Stomach smooth muscle (tissue), 2 donors: ENCODE data around the gene LNP1.
"Not testable (repeated sequence)": the region's sequence is repeated elsewhere in the genome, so short reads cannot be mapped to it uniquely, and the experiment has no call there.

Experiments used
- H3K27ac ChIP-seq: one replicate; pipeline ENCODE4 v1.7.0; 2013; ENCODE audit warnings: mild to moderate bottlenecking, low read length, inconsistent platforms
- H3K27me3 ChIP-seq, 2 donors: one replicate each; pipeline ENCODE4 v1.7.0; 2013; ENCODE audit warnings: low read length in 2 of 2; ENCODE audit not compliant: insufficient read depth in 2 of 2, control insufficient read depth in 1 of 2
- H3K36me3 ChIP-seq, 2 donors: one replicate each; pipeline ENCODE4 v1.7.0; 2013; ENCODE audit warnings: low read length in 2 of 2; ENCODE audit not compliant: control insufficient read depth in 2 of 2, insufficient read depth in 2 of 2
- H3K4me1 ChIP-seq: one replicate; pipeline ENCODE4 v1.7.0; 2013; ENCODE audit warnings: low read length; ENCODE audit not compliant: control insufficient read depth, insufficient read depth
- H3K4me3 ChIP-seq, 2 donors: one replicate each; pipeline ENCODE4 v1.7.0; 2013; ENCODE audit warnings: low read length in 2 of 2
- H3K9ac ChIP-seq, 2 donors: one replicate each; pipeline ENCODE4 v1.7.0; 2013; ENCODE audit warnings: low read length in 2 of 2, mild to moderate bottlenecking in 1 of 2
- H3K9me3 ChIP-seq, 2 donors: one replicate each; pipeline ENCODE4 v1.7.0; 2013; ENCODE audit warnings: low read length in 2 of 2; ENCODE audit not compliant: control insufficient read depth in 2 of 2
- donor health status: healthy.
- donor health status: Pancreatic carcinoma.

LNP1 gene

GRCh38 chr3:100436951-100437350, 35.6 kb downstream of the LNP1 start:
- H3K27ac ChIP-seq = no peak overlapping the region
- H3K9me3 ChIP-seq = no peaks in the 10 kb centered on the region
- H3K36me3 ChIP-seq = no peaks in the 10 kb centered on the region
- H3K4me1 ChIP-seq = no peaks in the 10 kb centered on the region
- H3K4me3 ChIP-seq = no peak overlapping the region
- H3K9ac ChIP-seq = no peak overlapping the region
- no peaks in the 10 kb centered on the region for H3K27me3 ChIP-seq

- H3K9me3 ChIP-seq = no peaks in the 10 kb centered on the region
- H3K4me1 ChIP-seq = no peaks in the 10 kb centered on the region
- no peaks in the 10 kb centered on the region for H3K36me3 ChIP-seq
- H3K4me3 ChIP-seq = no peak overlapping the region
- H3K27me3 ChIP-seq = no peaks in the 10 kb centered on the region
- H3K9ac ChIP-seq = no peak overlapping the region
- H3K27ac ChIP-seq = no peak overlapping the region
These were observed 36.6 kb downstream of the LNP1 start for GRCh38 chr3:100437721-100438622.

- Histone ChIP-seq H3K36me3 (no peaks in the 10 kb centered on the region), H3K4me3 (no peak overlapping the region), H3K27me3 (no peaks in the 10 kb centered on the region), H3K4me1 (no peaks in the 10 kb centered on the region), H3K27ac (no peak overlapping the region), H3K9ac (no peak overlapping the region), H3K9me3 (peaks cover 0 to 2% of the 10 kb centered on the region in 2 donors)
These were observed 37.3 kb downstream of the LNP1 start for GRCh38 chr3:100438623-100438974.

GRCh38 chr3:100440895-100441294, 39.6 kb downstream of the LNP1 start:
- no peak overlapping the region for H3K9ac ChIP-seq
- H3K4me3 ChIP-seq = no peak overlapping the region
- H3K36me3 ChIP-seq = no peaks in the 10 kb centered on the region
- no peaks in the 10 kb centered on the region for H3K4me1 ChIP-seq
- H3K27me3 ChIP-seq = no peaks in the 10 kb centered on the region
- peaks cover 0 to 2% of the 10 kb centered on the region in 2 donors for H3K9me3 ChIP-seq
- H3K27ac ChIP-seq = no peak overlapping the region

GRCh38 chr3:100443690-100444089, 42.4 kb downstream of the LNP1 start:
- Histone ChIP-seq H3K4me3 (no peak overlapping the region), H3K36me3 (no peaks in the 10 kb centered on the region), H3K27me3 (no peaks in the 10 kb centered on the region), H3K27ac (no peak overlapping the region), H3K9ac (no peak overlapping the region), H3K4me1 (no peaks in the 10 kb centered on the region), H3K9me3 (peaks cover 0 to 2% of the 10 kb centered on the region in 2 donors)

- not testable (repeated sequence) for H3K9ac ChIP-seq, H3K4me3 ChIP-seq, H3K27ac ChIP-seq, H3K27me3 ChIP-seq, H3K4me1 ChIP-seq, H3K9me3 ChIP-seq, H3K36me3 ChIP-seq
These were observed 45.7 kb downstream of the LNP1 start for GRCh38 chr3:100447067-100447466.

- Histone ChIP-seq H3K36me3 (no peaks in the 10 kb centered on the region), H3K9ac (no peak overlapping the region), H3K27me3 (no peaks in the 10 kb centered on the region), H3K4me3 (no peak overlapping the region), H3K9me3 (peaks cover 0 to 2% of the 10 kb centered on the region in 2 donors), H3K4me1 (no peaks in the 10 kb centered on the region), H3K27ac (no peak overlapping the region)
These were observed 46.7 kb downstream of the LNP1 start for GRCh38 chr3:100448079-100448478.

GRCh38 chr3:100449214-100449613, 47.9 kb downstream of the LNP1 start:
- H3K9me3 ChIP-seq = no peaks in the 10 kb centered on the region
- H3K27me3 ChIP-seq = no peaks in the 10 kb centered on the region
- no peak overlapping the region for H3K27ac ChIP-seq
- H3K9ac ChIP-seq = no peak overlapping the region
- no peaks in the 10 kb centered on the region for H3K36me3 ChIP-seq
- H3K4me3 ChIP-seq = no peak overlapping the region
- no peaks in the 10 kb centered on the region for H3K4me1 ChIP-seq

GRCh38 chr3:100454677-100455076, 53.3 kb downstream of the LNP1 start:
- H3K27me3 ChIP-seq = no peaks in the 10 kb centered on the region
- no peaks in the 10 kb centered on the region for H3K4me1 ChIP-seq
- H3K9ac ChIP-seq = no peak overlapping the region
- H3K4me3 ChIP-seq = no peak overlapping the region
- H3K9me3 ChIP-seq = no peaks in the 10 kb centered on the region
- H3K27ac ChIP-seq = no peak overlapping the region
- H3K36me3 ChIP-seq = no peaks in the 10 kb centered on the region

GRCh38 chr3:100455841-100456550, 54.7 kb downstream of the LNP1 start:
- Histone ChIP-seq H3K9ac (no peak overlapping the region), H3K27ac (no peak overlapping the region), H3K36me3 (no peaks in the 10 kb centered on the region), H3K4me3 (no peak overlapping the region), H3K9me3 (no peaks in the 10 kb centered on the region), H3K4me1 (no peaks in the 10 kb centered on the region), H3K27me3 (no peaks in the 10 kb centered on the region)

- H3K4me3 ChIP-seq = no peak overlapping the region
- H3K9me3 ChIP-seq = no peaks in the 10 kb centered on the region
- H3K4me1 ChIP-seq = no peaks in the 10 kb centered on the region
- H3K36me3 ChIP-seq = no peaks in the 10 kb centered on the region
- no peak overlapping the region for H3K27ac ChIP-seq
- no peak overlapping the region for H3K9ac ChIP-seq
- H3K27me3 ChIP-seq = no peaks in the 10 kb centered on the region
These were observed 55.4 kb downstream of the LNP1 start for GRCh38 chr3:100456745-100457144.
